ENCODE results near the gene DOK5.

Gene DOK5

GRCh38 chr20:54481442-54481841 lies 6.0 kb downstream of the DOK5 start:
- 92 to 97% methylated on average over 3 of the region's 4 CpGs for WGBS, 2 experiments (ENCODE audit: insufficient coverage in 2 of 2)
- Histone ChIP-seq H3K36me3 (ENCODE audit: control insufficient read depth, insufficient read depth, low read length) (no peaks in the 10 kb centered on the region), H3K4me1 (ENCODE audit: control insufficient read depth, insufficient read depth, low read length, poor library complexity, severe bottlenecking) (peaks cover 8% of the 10 kb centered on the region), H3K27ac (ENCODE audit: low read depth, low read length, severe bottlenecking) (no peak overlapping the region), H3K9me3 (ENCODE audit: control insufficient read depth, low read length) (no peaks in the 10 kb centered on the region), H3K4me3 (ENCODE audit: extremely low read depth, insufficient read depth, low read length, poor library complexity, severe bottlenecking) (no peak overlapping the region)

- 90 to 95% methylated on average over 2 to 4 of the region's 8 CpGs for WGBS, 2 experiments (ENCODE audit: insufficient coverage in 2 of 2)
- no peak overlapping the region for H3K4me3 ChIP-seq (ENCODE audit: extremely low read depth, insufficient read depth, low read length, poor library complexity, severe bottlenecking)
- no peaks in the 10 kb centered on the region for H3K36me3 ChIP-seq (ENCODE audit: control insufficient read depth, insufficient read depth, low read length)
- no peaks in the 10 kb centered on the region for H3K4me1 ChIP-seq (ENCODE audit: control insufficient read depth, insufficient read depth, low read length, poor library complexity, severe bottlenecking)
- no peaks in the 10 kb centered on the region for H3K9me3 ChIP-seq (ENCODE audit: control insufficient read depth, low read length)
- H3K27ac ChIP-seq (ENCODE audit: low read depth, low read length, severe bottlenecking), result no peak overlapping the region
Observed at GRCh38 chr20:54485631-54486030, 10.2 kb downstream of the DOK5 start.

- Histone ChIP-seq H3K4me1 (ENCODE audit: control insufficient read depth, insufficient read depth, low read length, poor library complexity, severe bottlenecking) (no peaks in the 10 kb centered on the region), H3K36me3 (ENCODE audit: control insufficient read depth, insufficient read depth, low read length) (no peaks in the 10 kb centered on the region), H3K9me3 (ENCODE audit: control insufficient read depth, low read length) (no peaks in the 10 kb centered on the region), H3K4me3 (ENCODE audit: extremely low read depth, insufficient read depth, low read length, poor library complexity, severe bottlenecking) (no peak overlapping the region), H3K27ac (ENCODE audit: low read depth, low read length, severe bottlenecking) (no peak overlapping the region)
- no CpG with 5 or more reads among the region's 4 CpGs for WGBS, 2 experiments (ENCODE audit: insufficient coverage in 2 of 2)
Observed at GRCh38 chr20:54486585-54486984, 11.2 kb downstream of the DOK5 start.

- Histone ChIP-seq H3K36me3 (ENCODE audit: control insufficient read depth, insufficient read depth, low read length) (no peaks in the 10 kb centered on the region), H3K4me3 (ENCODE audit: extremely low read depth, insufficient read depth, low read length, poor library complexity, severe bottlenecking) (no peak overlapping the region), H3K27ac (ENCODE audit: low read depth, low read length, severe bottlenecking) (no peak overlapping the region), H3K9me3 (ENCODE audit: control insufficient read depth, low read length) (no peaks in the 10 kb centered on the region), H3K4me1 (ENCODE audit: control insufficient read depth, insufficient read depth, low read length, poor library complexity, severe bottlenecking) (no peaks in the 10 kb centered on the region)
- 100% methylated on average over 1 of the region's 2 CpGs for WGBS, 2 experiments (ENCODE audit: insufficient coverage in 2 of 2)
Observed at GRCh38 chr20:54488442-54488841, 13.0 kb downstream of the DOK5 start.

GRCh38 chr20:54491506-54491905 lies 16.1 kb downstream of the DOK5 start:
- Histone ChIP-seq H3K9me3 (ENCODE audit: control insufficient read depth, low read length) (no peaks in the 10 kb centered on the region), H3K27ac (ENCODE audit: low read depth, low read length, severe bottlenecking) (no peak overlapping the region), H3K36me3 (ENCODE audit: control insufficient read depth, insufficient read depth, low read length) (no peaks in the 10 kb centered on the region), H3K4me1 (ENCODE audit: control insufficient read depth, insufficient read depth, low read length, poor library complexity, severe bottlenecking) (no peaks in the 10 kb centered on the region), H3K4me3 (ENCODE audit: extremely low read depth, insufficient read depth, low read length, poor library complexity, severe bottlenecking) (no peak overlapping the region)
- 98% methylated on average over 5 of the region's 7 CpGs; no CpG with 5 or more reads in 1 of the 2 experiments for WGBS, 2 experiments (ENCODE audit: insufficient coverage in 2 of 2)

GRCh38 chr20:54494303-54495006 lies 19.1 kb downstream of the DOK5 start:
- Histone ChIP-seq H3K4me1 (ENCODE audit: control insufficient read depth, insufficient read depth, low read length, poor library complexity, severe bottlenecking) (no peaks in the 10 kb centered on the region), H3K27ac (ENCODE audit: low read depth, low read length, severe bottlenecking) (no peak overlapping the region), H3K36me3 (ENCODE audit: control insufficient read depth, insufficient read depth, low read length) (no peaks in the 10 kb centered on the region), H3K9me3 (ENCODE audit: control insufficient read depth, low read length) (no peaks in the 10 kb centered on the region), H3K4me3 (ENCODE audit: extremely low read depth, insufficient read depth, low read length, poor library complexity, severe bottlenecking) (no peak overlapping the region)
- 67 to 88% methylated on average over 2 of the region's 3 CpGs for WGBS, 2 experiments (ENCODE audit: insufficient coverage in 2 of 2)

- H3K4me1 ChIP-seq (ENCODE audit: control insufficient read depth, insufficient read depth, low read length, poor library complexity, severe bottlenecking), result no peaks in the 10 kb centered on the region
- no peak overlapping the region for H3K4me3 ChIP-seq (ENCODE audit: extremely low read depth, insufficient read depth, low read length, poor library complexity, severe bottlenecking)
- WGBS, 2 experiments (ENCODE audit: insufficient coverage in 2 of 2), result 100% methylated on average over 1 of the region's 4 CpGs; no CpG with 5 or more reads in 1 of the 2 experiments
- no peak overlapping the region for H3K27ac ChIP-seq (ENCODE audit: low read depth, low read length, severe bottlenecking)
- no peaks in the 10 kb centered on the region for H3K36me3 ChIP-seq (ENCODE audit: control insufficient read depth, insufficient read depth, low read length)
- no peaks in the 10 kb centered on the region for H3K9me3 ChIP-seq (ENCODE audit: control insufficient read depth, low read length)
Observed at GRCh38 chr20:54497931-54498718, 22.7 kb downstream of the DOK5 start.

GRCh38 chr20:54499111-54499510 lies 23.7 kb downstream of the DOK5 start:
- WGBS, 2 experiments (ENCODE audit: insufficient coverage in 2 of 2), result no CpG with 5 or more reads among the region's 1 CpG
- no peak overlapping the region for H3K27ac ChIP-seq (ENCODE audit: low read depth, low read length, severe bottlenecking)
- no peaks in the 10 kb centered on the region for H3K36me3 ChIP-seq (ENCODE audit: control insufficient read depth, insufficient read depth, low read length)
- no peak overlapping the region for H3K4me3 ChIP-seq (ENCODE audit: extremely low read depth, insufficient read depth, low read length, poor library complexity, severe bottlenecking)
- H3K4me1 ChIP-seq (ENCODE audit: control insufficient read depth, insufficient read depth, low read length, poor library complexity, severe bottlenecking), result no peaks in the 10 kb centered on the region
- no peaks in the 10 kb centered on the region for H3K9me3 ChIP-seq (ENCODE audit: control insufficient read depth, low read length)

GRCh38 chr20:54502179-54502578 lies 26.8 kb downstream of the DOK5 start:
- WGBS, 2 experiments (ENCODE audit: insufficient coverage in 2 of 2), result 83% methylated on average over 1 of the region's 4 CpGs; no CpG with 5 or more reads in 1 of the 2 experiments
- H3K27ac ChIP-seq (ENCODE audit: low read depth, low read length, severe bottlenecking), result no peak overlapping the region
- H3K4me1 ChIP-seq (ENCODE audit: control insufficient read depth, insufficient read depth, low read length, poor library complexity, severe bottlenecking), result no peaks in the 10 kb centered on the region
- H3K36me3 ChIP-seq (ENCODE audit: control insufficient read depth, insufficient read depth, low read length), result no peaks in the 10 kb centered on the region
- no peaks in the 10 kb centered on the region for H3K9me3 ChIP-seq (ENCODE audit: control insufficient read depth, low read length)
- no peak overlapping the region for H3K4me3 ChIP-seq (ENCODE audit: extremely low read depth, insufficient read depth, low read length, poor library complexity, severe bottlenecking)

- Histone ChIP-seq H3K4me3 (ENCODE audit: extremely low read depth, insufficient read depth, low read length, poor library complexity, severe bottlenecking) (no peak overlapping the region), H3K9me3 (ENCODE audit: control insufficient read depth, low read length) (no peaks in the 10 kb centered on the region), H3K27ac (ENCODE audit: low read depth, low read length, severe bottlenecking) (no peak overlapping the region), H3K36me3 (ENCODE audit: control insufficient read depth, insufficient read depth, low read length) (no peaks in the 10 kb centered on the region), H3K4me1 (ENCODE audit: control insufficient read depth, insufficient read depth, low read length, poor library complexity, severe bottlenecking) (no peaks in the 10 kb centered on the region)
- 94 to 98% methylated on average over 5 to 6 of the region's 6 CpGs for WGBS, 2 experiments (ENCODE audit: insufficient coverage in 2 of 2)
Observed at GRCh38 chr20:54506643-54507042, 31.2 kb downstream of the DOK5 start.
